ENCODE results near the gene ESPN.
"Not testable (repeated sequence)": the region's sequence is repeated elsewhere in the genome, so short reads cannot be mapped to it uniquely, and the experiment has no call there.

Gene ESPN

DNA sequence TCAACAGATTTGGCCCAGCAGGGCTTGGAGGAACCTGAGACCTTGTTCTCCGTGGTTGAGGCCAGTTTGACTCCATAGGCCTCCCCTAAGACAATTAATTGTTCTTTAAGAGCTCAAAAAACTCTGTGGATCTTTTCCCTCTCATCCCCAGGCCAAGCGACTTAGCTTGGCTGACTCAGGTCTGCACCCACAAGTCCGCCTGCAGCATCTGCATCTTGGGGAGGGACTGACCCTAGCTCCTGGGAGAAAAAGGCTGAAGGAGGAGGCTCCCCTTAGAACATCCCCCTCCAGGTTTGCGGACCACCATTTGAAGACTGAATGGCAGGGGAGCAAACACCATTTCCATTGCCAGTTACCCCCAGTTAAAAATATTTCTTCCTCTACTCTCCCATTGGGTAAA lies 3.3 kb upstream of the ESPN start:
- H3K9me3 ChIP-seq (ENCODE audit: control insufficient read depth in 1 of 2, low read length in 2 of 2): no peaks in the 10 kb centered on the region
- no peaks in the 10 kb centered on the region for H3K36me3 ChIP-seq (ENCODE audit: control insufficient read depth in 1 of 2, insufficient read depth in 2 of 2, low read length in 2 of 2)
- H3K27ac ChIP-seq (ENCODE audit: low read length): no peak overlapping the region
- peaks cover 0 to 44% of the 10 kb centered on the region in 2 donors for H3K4me1 ChIP-seq (ENCODE audit: control insufficient read depth in 1 of 2, insufficient read depth in 2 of 2, low read length in 2 of 2)
- peaks cover 68% of the 10 kb centered on the region for H3K27me3 ChIP-seq (ENCODE audit: low read depth, low read length)
- no peak overlapping the region for H3K4me3 ChIP-seq (ENCODE audit: low read depth in 1 of 2, low read length in 2 of 2)

GRCh38 chr1:6423321-6423999 lies 1.1 kb upstream of the ESPN start:
- H3K36me3 ChIP-seq (ENCODE audit: control insufficient read depth in 1 of 2, insufficient read depth in 2 of 2, low read length in 2 of 2): no peaks in the 10 kb centered on the region
- no peaks in the 10 kb centered on the region for H3K9me3 ChIP-seq (ENCODE audit: control insufficient read depth in 1 of 2, low read length in 2 of 2)
- H3K27me3 ChIP-seq (ENCODE audit: low read depth, low read length): peaks cover 56% of the 10 kb centered on the region
- no peak overlapping the region for H3K27ac ChIP-seq (ENCODE audit: low read length)
- H3K4me1 ChIP-seq (ENCODE audit: control insufficient read depth in 1 of 2, insufficient read depth in 2 of 2, low read length in 2 of 2): peaks cover 0 to 44% of the 10 kb centered on the region in 2 donors
- H3K4me3 ChIP-seq (ENCODE audit: low read depth in 1 of 2, low read length in 2 of 2): no peak overlapping the region

GRCh38 chr1:6424000-6424565 lies 493 bp upstream of the ESPN start:
- peaks cover 0 to 37% of the 10 kb centered on the region in 2 donors for H3K4me1 ChIP-seq (ENCODE audit: control insufficient read depth in 1 of 2, insufficient read depth in 2 of 2, low read length in 2 of 2)

DNA sequence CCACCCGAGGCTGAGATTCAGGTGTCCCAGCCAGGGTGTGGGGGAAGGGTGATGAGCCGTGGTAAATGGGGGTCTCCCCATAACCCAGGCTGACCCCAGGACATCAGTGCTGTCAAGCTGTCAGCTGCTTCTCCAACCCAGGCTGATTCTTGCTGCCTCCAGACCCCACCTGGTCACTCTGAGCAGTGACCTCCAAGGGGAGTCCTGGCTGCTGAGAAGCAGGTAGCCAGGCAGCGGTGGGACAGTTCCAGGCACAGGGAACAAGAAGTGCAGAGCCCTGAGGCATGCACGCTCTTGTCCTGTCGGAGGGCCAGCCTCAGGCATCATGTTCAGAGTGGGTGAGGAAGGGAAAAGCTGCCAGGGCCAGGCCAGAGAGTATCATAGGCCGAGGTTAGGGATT lies 1.1 kb downstream of the ESPN start:
- Histone ChIP-seq H3K9me3 (ENCODE audit: control insufficient read depth in 1 of 2, low read length in 2 of 2) (no peaks in the 10 kb centered on the region), H3K4me3 (ENCODE audit: low read depth in 1 of 2, low read length in 2 of 2) (no peak overlapping the region), H3K36me3 (ENCODE audit: control insufficient read depth in 1 of 2, insufficient read depth in 2 of 2, low read length in 2 of 2) (no peaks in the 10 kb centered on the region), H3K27ac (ENCODE audit: low read length) (no peak overlapping the region), H3K27me3 (ENCODE audit: low read depth, low read length) (peaks cover 49% of the 10 kb centered on the region), H3K4me1 (ENCODE audit: control insufficient read depth in 1 of 2, insufficient read depth in 2 of 2, low read length in 2 of 2) (peaks cover 0 to 22% of the 10 kb centered on the region in 2 donors)

More at GRCh38 chr1:6424000-6424565, 493 bp upstream of the ESPN start:
- Histone ChIP-seq H3K9me3 (ENCODE audit: control insufficient read depth in 1 of 2, low read length in 2 of 2) (no peaks in the 10 kb centered on the region), H3K27ac (ENCODE audit: low read length) (no peak overlapping the region), H3K36me3 (ENCODE audit: control insufficient read depth in 1 of 2, insufficient read depth in 2 of 2, low read length in 2 of 2) (no peaks in the 10 kb centered on the region), H3K4me3 (ENCODE audit: low read depth in 1 of 2, low read length in 2 of 2) (no peak overlapping the region), H3K27me3 (ENCODE audit: low read depth, low read length) (peaks cover 56% of the 10 kb centered on the region)

GRCh38 chr1:6426277-6426971 lies 1.8 kb downstream of the ESPN start:
- H3K36me3 ChIP-seq (ENCODE audit: control insufficient read depth in 1 of 2, insufficient read depth in 2 of 2, low read length in 2 of 2): no peaks in the 10 kb centered on the region
- H3K27me3 ChIP-seq (ENCODE audit: low read depth, low read length): peaks cover 41% of the 10 kb centered on the region
- no peak overlapping the region for H3K4me3 ChIP-seq (ENCODE audit: low read depth in 1 of 2, low read length in 2 of 2)
- no peak overlapping the region for H3K27ac ChIP-seq (ENCODE audit: low read length)
- no peaks in the 10 kb centered on the region for H3K9me3 ChIP-seq (ENCODE audit: control insufficient read depth in 1 of 2, low read length in 2 of 2)
- peaks cover 0 to 18% of the 10 kb centered on the region in 2 donors for H3K4me1 ChIP-seq (ENCODE audit: control insufficient read depth in 1 of 2, insufficient read depth in 2 of 2, low read length in 2 of 2)

GRCh38 chr1:6426972-6427350 lies 2.4 kb downstream of the ESPN start:
- Histone ChIP-seq H3K9me3 (ENCODE audit: control insufficient read depth in 1 of 2, low read length in 2 of 2) (no peaks in the 10 kb centered on the region), H3K36me3 (ENCODE audit: control insufficient read depth in 1 of 2, insufficient read depth in 2 of 2, low read length in 2 of 2) (no peaks in the 10 kb centered on the region), H3K4me1 (ENCODE audit: control insufficient read depth in 1 of 2, insufficient read depth in 2 of 2, low read length in 2 of 2) (peaks cover 0 to 18% of the 10 kb centered on the region in 2 donors), H3K4me3 (ENCODE audit: low read depth in 1 of 2, low read length in 2 of 2) (no peak overlapping the region), H3K27ac (ENCODE audit: low read length) (no peak overlapping the region), H3K27me3 (ENCODE audit: low read depth, low read length) (peaks cover 37% of the 10 kb centered on the region)

DNA sequence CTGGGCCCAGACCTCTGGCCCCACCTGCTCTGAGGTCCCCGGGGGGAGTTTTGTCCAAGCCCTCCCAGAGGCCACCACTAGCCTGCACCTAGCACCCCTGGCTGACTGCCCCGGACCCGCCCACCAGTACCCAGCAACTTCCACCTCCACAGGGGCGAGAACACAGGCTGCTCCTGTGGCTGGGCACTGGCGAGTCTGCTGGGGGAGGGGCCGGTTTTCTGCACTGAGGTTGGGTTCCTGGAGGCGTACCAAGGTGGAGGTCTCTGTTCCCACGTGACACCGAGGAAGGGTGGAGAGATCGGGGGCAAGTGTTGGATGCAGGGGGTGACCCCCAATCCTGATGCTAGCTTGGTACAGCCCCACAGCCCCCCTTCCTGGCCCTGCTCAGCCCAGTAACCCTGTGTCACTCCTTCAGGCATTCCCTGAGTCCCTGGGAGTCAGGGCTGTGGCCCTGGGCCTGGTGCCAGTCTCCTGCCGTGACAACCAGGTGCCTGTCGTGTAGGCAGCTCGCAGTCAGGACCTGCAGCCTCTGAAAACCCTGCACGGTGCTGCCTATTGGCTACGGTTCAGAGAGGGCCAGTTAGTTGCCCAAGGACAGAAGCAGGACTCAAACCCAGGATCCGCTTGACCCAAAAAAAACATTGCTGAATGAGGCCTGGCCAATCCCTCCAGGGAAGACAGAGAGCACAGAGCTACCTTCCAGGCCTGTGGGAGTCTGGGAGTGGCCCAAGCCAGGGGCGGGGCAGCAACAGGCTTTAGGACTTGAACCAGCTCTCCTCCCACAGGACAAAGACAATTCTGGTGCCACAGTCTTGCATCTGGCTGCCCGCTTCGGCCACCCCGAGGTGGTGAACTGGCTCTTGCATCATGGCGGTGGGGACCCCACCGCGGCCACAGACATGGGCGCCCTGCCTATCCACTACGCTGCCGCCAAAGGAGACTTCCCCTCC lies 3.1 kb downstream of the ESPN start:
- H3K4me1 ChIP-seq (ENCODE audit: control insufficient read depth in 1 of 2, insufficient read depth in 2 of 2, low read length in 2 of 2): peaks cover 0 to 18% of the 10 kb centered on the region in 2 donors
- H3K4me3 ChIP-seq (ENCODE audit: low read depth in 1 of 2, low read length in 2 of 2): no peak overlapping the region
- H3K27ac ChIP-seq (ENCODE audit: low read length): no peak overlapping the region
- no peaks in the 10 kb centered on the region for H3K36me3 ChIP-seq (ENCODE audit: control insufficient read depth in 1 of 2, insufficient read depth in 2 of 2, low read length in 2 of 2)
- no peaks in the 10 kb centered on the region for H3K9me3 ChIP-seq (ENCODE audit: control insufficient read depth in 1 of 2, low read length in 2 of 2)
- peaks cover 37% of the 10 kb centered on the region for H3K27me3 ChIP-seq (ENCODE audit: low read depth, low read length)

DNA sequence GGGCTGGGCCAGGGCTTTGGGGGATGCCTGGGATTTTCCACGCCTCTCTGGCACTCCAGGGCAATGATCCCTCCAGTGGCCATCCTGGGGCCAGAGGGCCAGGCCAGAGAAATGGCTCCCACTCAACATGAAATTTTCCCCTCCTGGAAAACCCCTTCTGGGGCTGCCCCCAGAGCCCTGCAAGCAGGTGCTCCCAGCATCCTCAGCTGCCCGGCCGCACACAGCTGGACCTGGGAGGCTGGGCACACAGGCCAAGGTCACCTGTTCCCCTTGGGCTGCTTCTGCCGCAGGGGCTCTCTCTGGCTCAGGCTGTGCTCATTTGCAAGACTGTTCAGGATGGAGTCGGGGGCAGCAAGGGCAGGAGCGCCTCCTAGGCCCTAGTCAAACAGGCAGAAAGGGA lies 3.9 kb downstream of the ESPN start:
- not testable (repeated sequence) for H3K9me3 ChIP-seq (ENCODE audit: control insufficient read depth in 1 of 2, low read length in 2 of 2); H3K4me3 ChIP-seq (ENCODE audit: low read depth in 1 of 2, low read length in 2 of 2); H3K27ac ChIP-seq (ENCODE audit: low read length); H3K36me3 ChIP-seq (ENCODE audit: control insufficient read depth in 1 of 2, insufficient read depth in 2 of 2, low read length in 2 of 2)
- Histone ChIP-seq H3K4me1 (ENCODE audit: control insufficient read depth in 1 of 2, insufficient read depth in 2 of 2, low read length in 2 of 2) (peaks cover 0 to 15% of the 10 kb centered on the region in 2 donors), H3K27me3 (ENCODE audit: low read depth, low read length) (peaks cover 30% of the 10 kb centered on the region)

DNA sequence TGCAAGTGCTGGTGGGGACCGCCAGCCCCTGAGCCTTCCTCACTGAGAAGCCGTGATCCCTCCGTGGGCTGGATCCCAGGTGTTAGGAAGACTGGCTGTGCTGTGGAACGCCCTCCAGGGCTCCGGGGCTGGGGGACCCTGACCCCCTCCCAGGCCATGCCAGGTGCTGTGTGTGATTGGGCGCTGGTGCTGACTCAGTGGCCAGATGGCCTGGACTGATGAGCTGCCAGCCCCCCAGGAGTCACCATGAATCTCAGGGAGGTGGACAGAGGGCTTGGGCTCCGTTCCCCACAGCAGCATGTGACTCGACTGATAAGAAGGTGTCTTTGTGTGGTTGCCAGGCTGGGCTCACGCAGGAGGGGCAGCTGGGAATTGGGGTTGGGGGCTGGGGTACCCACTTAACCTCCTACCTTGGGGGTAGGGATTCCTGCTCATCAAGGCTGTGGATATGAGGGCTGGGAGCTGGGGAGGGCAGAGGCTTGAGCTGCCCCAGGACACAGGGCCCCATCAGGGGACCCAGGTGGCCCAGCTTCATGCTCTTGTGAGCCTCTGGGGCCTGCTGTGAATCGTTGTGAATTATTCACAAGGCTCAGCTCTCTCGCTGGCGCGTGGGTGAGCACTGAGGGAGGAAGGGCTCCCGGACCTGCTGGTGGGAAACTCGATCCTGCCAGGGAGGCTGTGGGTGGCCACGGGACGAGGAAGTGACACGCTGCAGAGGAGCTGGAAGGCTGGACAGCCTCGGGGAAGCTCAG lies 5.3 kb downstream of the ESPN start:
- not testable (repeated sequence) for H3K27ac ChIP-seq (ENCODE audit: low read length)
- peaks cover 19% of the 10 kb centered on the region for H3K27me3 ChIP-seq (ENCODE audit: low read depth, low read length)

GRCh38 chr1:6431645-6432579 lies 7.3 kb downstream of the ESPN start:
- H3K36me3 ChIP-seq (ENCODE audit: control insufficient read depth in 1 of 2, insufficient read depth in 2 of 2, low read length in 2 of 2); H3K27me3 ChIP-seq (ENCODE audit: low read depth, low read length): not testable (repeated sequence)

More for the DNA sequence above, 5.3 kb downstream of the ESPN start:
- not testable (repeated sequence) for H3K9me3 ChIP-seq (ENCODE audit: control insufficient read depth in 1 of 2, low read length in 2 of 2); H3K4me1 ChIP-seq (ENCODE audit: control insufficient read depth in 1 of 2, insufficient read depth in 2 of 2, low read length in 2 of 2); H3K4me3 ChIP-seq (ENCODE audit: low read depth in 1 of 2, low read length in 2 of 2); H3K36me3 ChIP-seq (ENCODE audit: control insufficient read depth in 1 of 2, insufficient read depth in 2 of 2, low read length in 2 of 2)

More at GRCh38 chr1:6431645-6432579, 7.3 kb downstream of the ESPN start:
- H3K9me3 ChIP-seq (ENCODE audit: control insufficient read depth in 1 of 2, low read length in 2 of 2); H3K4me3 ChIP-seq (ENCODE audit: low read depth in 1 of 2, low read length in 2 of 2); H3K4me1 ChIP-seq (ENCODE audit: control insufficient read depth in 1 of 2, insufficient read depth in 2 of 2, low read length in 2 of 2); H3K27ac ChIP-seq (ENCODE audit: low read length): not testable (repeated sequence)

Measured in muscle layer of duodenum (tissue), 2 donors.